ENCODE results near the gene ROBO4.

ROBO4 gene

GRCh38 chr11:124917115-124917637 is 19.5 kb upstream of the ROBO4 start:
- peak; percentile 29 for DNase-seq

GRCh38 chr11:124916370-124916710 is 18.7 kb upstream of the ROBO4 start:
- DNase-seq, result no peak

- DNase-seq, result no peak
Measured at GRCh38 chr11:124915541-124916369, 18.1 kb upstream of the ROBO4 start.

- no peak for DNase-seq
Measured at GRCh38 chr11:124902616-124903015, 5.0 kb upstream of the ROBO4 start.

GRCh38 chr11:124900464-124900863 is 2.8 kb upstream of the ROBO4 start:
- DNase-seq, result no peak

- DNase-seq, result peak; percentile 76
Measured at GRCh38 chr11:124899383-124900145, 1.9 kb upstream of the ROBO4 start.

GRCh38 chr11:124898711-124899110 is 1.0 kb upstream of the ROBO4 start:
- no peak for DNase-seq

GRCh38 chr11:124898263-124898680 is 607 bp upstream of the ROBO4 start:
- no peak for DNase-seq

- DNase-seq, result no peak
Measured at GRCh38 chr11:124896821-124897391, 759 bp downstream of the ROBO4 start.

GRCh38 chr11:124896071-124896750 is 1.5 kb downstream of the ROBO4 start:
- DNase-seq, result no peak

- no peak for DNase-seq
Measured at GRCh38 chr11:124895471-124895971, 2.1 kb downstream of the ROBO4 start.

- DNase-seq, result no peak
Measured at GRCh38 chr11:124894606-124895430, 2.8 kb downstream of the ROBO4 start.

GRCh38 chr11:124893781-124894401 is 3.8 kb downstream of the ROBO4 start:
- DNase-seq, result no peak

- no peak for DNase-seq
Measured at GRCh38 chr11:124892750-124893454, 4.8 kb downstream of the ROBO4 start.

- DNase-seq, result peak; percentile 27
Measured at GRCh38 chr11:124892146-124892545, 5.5 kb downstream of the ROBO4 start.

- peak; percentile 60 for DNase-seq
Measured at GRCh38 chr11:124891373-124891861, 6.2 kb downstream of the ROBO4 start.

- no peak for DNase-seq
Measured at GRCh38 chr11:124890683-124891372, 6.8 kb downstream of the ROBO4 start.

- no peak for DNase-seq
Measured at GRCh38 chr11:124890151-124890550, 7.5 kb downstream of the ROBO4 start.

- DNase-seq, result no peak
Measured at GRCh38 chr11:124889191-124890091, 8.2 kb downstream of the ROBO4 start.

Data from NCI-H82 (cell line).